SW 1271 (cell line): ENCODE measurements around the gene SWSAP1.

Source experiments
- DNase-seq, 2 experiments: peaks; one replicate each; lab custom pipeline; 2025; lab: John Stamatoyannopoulos, UW

SWSAP1 gene

DNA sequence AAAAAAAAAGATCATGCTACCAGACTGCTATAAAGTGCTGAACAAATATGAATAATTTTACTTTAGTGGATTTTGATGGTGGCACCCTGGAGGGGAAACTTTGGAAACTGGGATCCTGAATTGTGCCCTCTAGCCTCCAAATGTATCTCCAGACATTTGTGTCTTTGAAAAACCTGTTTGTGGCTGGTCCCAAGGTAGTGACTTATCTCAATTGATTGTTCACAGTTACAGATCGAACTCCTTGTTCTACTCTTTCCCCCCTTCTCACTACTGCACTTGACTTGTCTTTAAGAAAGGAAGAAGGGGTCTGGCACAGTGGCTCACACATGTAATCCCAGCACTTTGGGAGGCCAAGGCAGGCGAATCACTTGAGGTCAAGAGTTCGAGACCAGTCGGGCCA lies 34.1 kb downstream of the SWSAP1 start:
- no peak for DNase-seq

DNA sequence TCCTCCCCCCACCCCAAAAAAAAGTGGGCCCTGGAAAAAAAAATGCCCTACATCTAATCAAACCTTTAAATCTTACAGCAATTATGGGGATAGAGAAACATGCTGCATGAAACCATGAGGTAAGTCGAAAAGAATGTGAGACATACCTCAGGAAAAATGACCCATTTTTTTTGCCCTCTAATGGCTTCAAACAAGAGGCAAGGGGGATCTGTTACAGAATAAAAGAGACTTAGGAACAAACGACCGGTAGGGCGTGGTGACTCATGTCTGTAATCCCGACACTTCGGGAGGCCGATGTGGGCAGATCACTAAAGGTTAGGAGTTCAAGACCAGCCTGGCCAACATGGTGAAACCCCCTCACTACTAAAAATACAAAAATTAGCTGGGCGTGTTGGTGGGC lies 36.2 kb downstream of the SWSAP1 start:
- peak in 1 of 2 experiments; percentile 21 for DNase-seq

GRCh38 chr19:11414544-11414943 lies 40.1 kb downstream of the SWSAP1 start:
- no peak for DNase-seq

GRCh38 chr19:11416346-11417052 lies 42.0 kb downstream of the SWSAP1 start:
- DNase-seq: no peak

GRCh38 chr19:11418094-11418548 lies 43.7 kb downstream of the SWSAP1 start:
- no peak for DNase-seq

DNA sequence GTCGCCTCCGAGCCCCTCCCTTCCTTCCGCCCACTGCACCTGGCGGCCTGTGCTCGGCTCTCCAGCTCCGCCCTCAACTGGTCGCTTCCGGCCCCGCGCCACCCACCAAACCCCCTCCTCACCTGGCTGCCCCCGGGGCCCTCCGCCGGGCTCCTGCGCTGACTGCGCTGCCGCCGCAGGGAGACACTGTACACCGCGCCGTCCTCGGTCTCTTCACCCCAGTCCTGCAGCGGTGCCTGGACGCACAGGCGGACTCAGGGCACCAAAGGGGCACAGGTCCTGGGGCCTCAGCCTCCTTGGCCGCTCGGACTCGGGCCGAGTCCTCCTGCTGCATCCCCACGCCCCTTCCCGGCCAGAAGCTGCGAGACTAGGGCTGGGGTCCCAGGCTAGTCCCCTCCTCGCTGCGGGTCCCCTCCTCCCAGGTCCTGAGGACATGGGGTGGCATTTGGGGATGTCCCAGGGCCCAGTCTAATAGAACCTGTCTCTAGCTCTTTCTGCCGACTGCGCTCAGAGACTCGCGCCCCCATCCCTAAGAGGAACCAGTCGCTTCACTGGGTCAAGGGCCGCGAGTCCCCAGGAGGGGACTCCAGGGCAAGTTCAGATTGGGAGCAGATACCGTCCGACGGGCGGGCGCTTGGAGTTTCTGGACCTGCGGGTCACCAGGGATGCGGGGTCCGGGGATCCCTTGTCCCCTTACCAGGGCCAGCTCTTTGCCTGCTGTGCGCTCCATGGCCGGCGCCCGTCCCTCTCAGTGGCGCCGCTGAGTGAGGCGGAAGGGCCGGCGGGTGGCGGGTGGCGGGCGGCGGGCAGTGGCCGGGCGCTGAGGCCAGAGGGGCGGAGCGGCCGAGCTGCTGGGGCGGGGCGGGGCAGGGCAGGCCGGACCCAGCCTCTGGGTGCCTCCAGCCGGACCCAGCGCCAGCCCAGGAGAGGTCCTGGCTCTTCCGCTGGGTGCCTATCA lies 44.4 kb downstream of the SWSAP1 start, which contains the start of gene RGL3:
RGL3 (minus strand) TSS at position 766 of the 958 bp plus-strand sequence; CDS start at position 730, 36 bp downstream.
- no peak for DNase-seq

- no peak for DNase-seq
Observed at GRCh38 chr19:11420429-11421370, 46.2 kb downstream of the SWSAP1 start.

- DNase-seq: no peak
Observed at GRCh38 chr19:11421371-11422098, 47.1 kb downstream of the SWSAP1 start.

DNA sequence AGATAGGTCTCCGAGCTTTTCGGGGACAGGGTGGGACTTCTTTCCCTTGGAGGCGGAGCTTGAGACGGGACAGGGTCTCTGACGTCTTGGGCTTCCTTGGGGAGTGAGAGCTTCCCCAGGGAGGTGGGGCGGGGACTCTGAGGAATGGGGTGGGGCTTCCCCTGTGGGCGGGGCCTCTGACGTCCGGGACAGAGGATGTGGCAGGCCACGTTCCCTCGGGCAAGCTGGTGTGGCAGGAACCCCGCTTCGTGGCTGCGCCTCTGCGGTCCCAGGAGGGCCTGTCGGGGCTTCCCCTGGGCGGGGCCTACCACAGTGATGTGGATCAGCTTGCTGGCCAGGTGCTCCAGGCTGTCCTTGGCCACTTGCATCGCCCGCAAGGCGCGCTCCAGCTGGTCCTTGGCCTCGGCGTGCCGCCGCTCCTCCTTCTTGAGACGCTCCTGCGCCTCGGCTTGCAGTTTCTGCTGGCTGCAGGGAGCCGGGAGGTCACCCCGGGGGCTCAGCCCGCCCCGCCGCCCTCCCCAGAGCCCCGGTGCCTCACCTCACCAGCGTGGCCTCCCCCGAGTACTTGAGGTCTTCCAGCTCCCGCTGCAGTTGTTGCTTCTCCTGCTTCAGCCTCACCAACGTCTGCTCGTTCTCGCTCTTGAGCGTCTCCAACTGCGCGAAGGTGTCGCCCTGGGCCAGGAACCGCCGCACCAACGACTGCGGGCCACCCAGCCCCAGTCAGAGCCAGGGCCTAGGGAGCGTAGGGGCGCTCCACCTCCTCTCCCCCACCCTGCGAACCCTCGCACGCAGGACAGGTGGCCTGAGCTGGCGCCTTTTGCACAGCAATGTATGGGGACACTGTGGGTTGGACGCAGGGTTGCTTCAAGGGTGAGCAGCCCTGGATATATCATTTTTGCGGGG lies 47.9 kb downstream of the SWSAP1 start:
- DNase-seq: no peak

- DNase-seq: no peak
Observed at GRCh38 chr19:11423164-11423790, 48.8 kb downstream of the SWSAP1 start.

GRCh38 chr19:11423791-11424181 lies 49.3 kb downstream of the SWSAP1 start:
- no peak for DNase-seq
